ENCODE data around the gene PERP. TPM values are rescaled to one million over a fixed set of nuclear protein-coding genes. Genes with fewer than 3 reads are reported as not detected.

The PERP gene
- total RNA-seq, 3 donors from 2014 or later (not counting 1 experiment from before 2014, with no cell fraction given): 0.05 to 1.6 TPM; not detected in 1

GRCh38 chr6:138052783-138053182, 54.4 kb downstream of the PERP start:
- Mint-ChIP-seq H3K27me3 (ENCODE audit: low read depth in 2 of 2) (peaks cover 37 to 54% of the 10 kb centered on the region in 2 donors), H3K4me1 (no peaks in the 10 kb centered on the region), H3K9me3 (peaks cover 0 to 5% of the 10 kb centered on the region in 2 donors), H3K27ac (no peak overlapping the region), H3K36me3 (peaks cover 11% of the 10 kb centered on the region), H3K4me3 (no peak overlapping the region)
- no peak for TF ChIP-seq CTCF (IDR thresholded peaks at IDR 0.05)
- intact Hi-C loops (cut with micrococcal nuclease): no loop called here
- DNase-seq (no peak), ATAC-seq (no peak)
- Histone ChIP-seq H3K36me3 (ENCODE audit: control insufficient read depth, insufficient read depth, low read length) (no peaks in the 10 kb centered on the region), H3K9me3 (ENCODE audit: control insufficient read depth, insufficient read depth, low read length) (no peaks in the 10 kb centered on the region), H3K27ac (ENCODE audit: low read length) (no peak overlapping the region), H3K4me3 (ENCODE audit: low read length) (no peak overlapping the region), H3K27me3 (ENCODE audit: control insufficient read depth, insufficient read depth, low read length) (peaks cover 2% of the 10 kb centered on the region), H3K4me1 (ENCODE audit: control insufficient read depth, insufficient read depth, low read length) (no peaks in the 10 kb centered on the region)
- WGBS (ENCODE audit: insufficient coverage): 86% methylated on average over 3 of the region's 3 CpGs

GRCh38 chr6:138044972-138045371, 62.2 kb downstream of the PERP start:
- Histone ChIP-seq H3K4me3 (ENCODE audit: low read length) (no peak overlapping the region), H3K9me3 (ENCODE audit: control insufficient read depth, insufficient read depth, low read length) (no peaks in the 10 kb centered on the region), H3K27ac (ENCODE audit: low read length) (no peak overlapping the region), H3K27me3 (ENCODE audit: control insufficient read depth, insufficient read depth, low read length) (no peaks in the 10 kb centered on the region), H3K36me3 (ENCODE audit: control insufficient read depth, insufficient read depth, low read length) (no peaks in the 10 kb centered on the region), H3K4me1 (ENCODE audit: control insufficient read depth, insufficient read depth, low read length) (no peaks in the 10 kb centered on the region)
- H3K4me3 Mint-ChIP-seq: no peak overlapping the region
- H3K27ac Mint-ChIP-seq: no peak overlapping the region
- no peak for DNase-seq
- no peaks in the 10 kb centered on the region for H3K4me1 Mint-ChIP-seq
- peaks cover 0 to 3% of the 10 kb centered on the region in 2 donors for H3K9me3 Mint-ChIP-seq
- intact Hi-C loops (cut with micrococcal nuclease): no loop called here
- H3K27me3 Mint-ChIP-seq (ENCODE audit: low read depth in 2 of 2): peaks cover 6 to 16% of the 10 kb centered on the region in 2 donors
- no peak for ATAC-seq
- no peaks in the 10 kb centered on the region for H3K36me3 Mint-ChIP-seq
- 83% methylated on average over 1 of the region's 1 CpG for WGBS (ENCODE audit: insufficient coverage)
- no peak for TF ChIP-seq CTCF (IDR thresholded peaks at IDR 0.05)

GRCh38 chr6:138044458-138044857, 62.8 kb downstream of the PERP start:
- WGBS (ENCODE audit: insufficient coverage): 85% methylated on average over 4 of the region's 4 CpGs
- Histone ChIP-seq H3K4me3 (ENCODE audit: low read length) (no peak overlapping the region), H3K27ac (ENCODE audit: low read length) (no peak overlapping the region), H3K36me3 (ENCODE audit: control insufficient read depth, insufficient read depth, low read length) (no peaks in the 10 kb centered on the region), H3K4me1 (ENCODE audit: control insufficient read depth, insufficient read depth, low read length) (no peaks in the 10 kb centered on the region), H3K9me3 (ENCODE audit: control insufficient read depth, insufficient read depth, low read length) (no peaks in the 10 kb centered on the region), H3K27me3 (ENCODE audit: control insufficient read depth, insufficient read depth, low read length) (no peaks in the 10 kb centered on the region)
- Mint-ChIP-seq H3K36me3 (no peaks in the 10 kb centered on the region), H3K9me3 (peaks cover 0 to 3% of the 10 kb centered on the region in 2 donors), H3K4me1 (no peaks in the 10 kb centered on the region), H3K4me3 (no peak overlapping the region), H3K27ac (no peak overlapping the region), H3K27me3 (ENCODE audit: low read depth in 2 of 2) (peaks cover 6 to 16% of the 10 kb centered on the region in 2 donors)
- no peak for DNase-seq
- no peak for ATAC-seq
- intact Hi-C loops (cut with micrococcal nuclease): no loop called here
- no peak for TF ChIP-seq CTCF (IDR thresholded peaks at IDR 0.05)

Other genes with a start within 250 kb of the PERP start
- 1,000 to 10,000 TPM; 1,163 to 1,298 (median 1,241) TPM for gene TNFAIP3, start 240.2 kb downstream of the PERP start, total RNA-seq
- gene ARFGEF3, start 54.5 kb upstream of the PERP start, total RNA-seq: under 1 TPM in 2 of 3 donors, not detected in 1; 0.05 to 0.09 TPM
- gene PBOV1, start 111.1 kb upstream of the PERP start, total RNA-seq: not detected